H9 (cell line): ENCODE results near the gene C1orf198. TPM values are rescaled to one million over a fixed set of nuclear protein-coding genes. Genes with fewer than 3 reads are reported as not detected.

Experiments used
- DNase-seq: peaks from one replicate; pipeline ENCODE4 v3.0.0-alpha.2; 2017
- H2AFZ ChIP-seq: one replicate; pipeline ENCODE4 v1.6.1; 2013; ENCODE audit warnings: mild to moderate bottlenecking, low read length, control low read depth, moderate library complexity
- H2AK5ac ChIP-seq: 2 replicates; pipeline ENCODE4 v1.6.1; 2013; ENCODE audit warnings: low read length, control low read depth, mixed read lengths; ENCODE audit not compliant: insufficient read length
- H2BK120ac ChIP-seq: one replicate; pipeline ENCODE4 v1.6.1; 2013; ENCODE audit warnings: low read depth, mild to moderate bottlenecking, low read length, control low read depth, inconsistent platforms; ENCODE audit not compliant: poor library complexity, severe bottlenecking
- H2BK12ac ChIP-seq: 2 replicates; pipeline ENCODE4 v1.6.1; 2013; ENCODE audit warnings: low read length, control low read depth, mixed read lengths, low read depth; ENCODE audit not compliant: insufficient read length
- H2BK15ac ChIP-seq: 2 replicates; pipeline ENCODE4 v1.6.1; 2013; ENCODE audit warnings: low read depth, low read length, control low read depth
- H2BK20ac ChIP-seq: one replicate; pipeline ENCODE4 v1.6.1; 2013; ENCODE audit warnings: low read depth, mild to moderate bottlenecking, low read length, control low read depth, inconsistent platforms; ENCODE audit not compliant: poor library complexity, severe bottlenecking
- H2BK5ac ChIP-seq: 2 replicates; pipeline ENCODE4 v1.6.1; 2013; ENCODE audit warnings: low read length, control low read depth, mixed read lengths; ENCODE audit not compliant: insufficient read length
- H3K14ac ChIP-seq: 2 replicates; pipeline ENCODE4 v1.6.1; 2013; ENCODE audit warnings: low read length, control low read depth; ENCODE audit not compliant: insufficient read depth
- H3K18ac ChIP-seq: 2 replicates; pipeline ENCODE4 v1.6.1; 2013; ENCODE audit warnings: low read depth, mild to moderate bottlenecking, mixed read lengths, low read length, control low read depth; ENCODE audit not compliant: insufficient read length
- H3K23ac ChIP-seq: 2 replicates; pipeline ENCODE4 v1.6.1; 2013; ENCODE audit warnings: low read length, control low read depth, mixed read lengths, low read depth; ENCODE audit not compliant: insufficient read length
- H3K23me2 ChIP-seq: 2 replicates; pipeline ENCODE4 v1.6.1; 2013; ENCODE audit warnings: low read depth, mild to moderate bottlenecking, mixed read lengths, low read length, control low read depth; ENCODE audit not compliant: insufficient read length, poor library complexity, severe bottlenecking
- H3K27ac ChIP-seq: 2 replicates; pipeline ENCODE4 v1.5.1; 2013; ENCODE audit warnings: low read length, control low read depth, mixed read lengths, low read depth; ENCODE audit not compliant: insufficient read length
- H3K27me3 ChIP-seq: 2 replicates; pipeline ENCODE4 v1.6.1; 2013; ENCODE audit warnings: low read length, control low read depth, inconsistent platforms; ENCODE audit not compliant: insufficient read depth
- H3K4ac ChIP-seq: 2 replicates; pipeline ENCODE4 v1.6.1; 2013; ENCODE audit warnings: low read depth, mild to moderate bottlenecking, control low read depth, inconsistent platforms, low read length, moderate library complexity
- H3K4me1 ChIP-seq: 2 replicates; pipeline ENCODE4 v1.6.1; 2013; ENCODE audit warnings: low read length, control low read depth, inconsistent platforms; ENCODE audit not compliant: insufficient read depth
- H3K4me2 ChIP-seq: 2 replicates; pipeline ENCODE4 v1.6.1; 2013; ENCODE audit warnings: low read length, control low read depth, mixed read lengths; ENCODE audit not compliant: insufficient read length, insufficient read depth
- H3K56ac ChIP-seq: 2 replicates; pipeline ENCODE4 v1.6.1; 2013; ENCODE audit warnings: low read depth, mild to moderate bottlenecking, mixed read lengths, low read length, control low read depth; ENCODE audit not compliant: insufficient read length
- H3K79me1 ChIP-seq: 2 replicates; pipeline ENCODE4 v1.6.1; 2013; ENCODE audit warnings: low read depth, mild to moderate bottlenecking, moderate library complexity, low read length, control low read depth, inconsistent platforms; ENCODE audit not compliant: insufficient read depth, poor library complexity, severe bottlenecking
- H3K79me2 ChIP-seq: 2 replicates; pipeline ENCODE4 v1.6.1; 2013; ENCODE audit warnings: low read length, control low read depth, inconsistent platforms; ENCODE audit not compliant: insufficient read depth
- H3K9ac ChIP-seq: 2 replicates; pipeline ENCODE4 v1.6.1; 2013; ENCODE audit warnings: low read length, control low read depth, mixed read lengths; ENCODE audit not compliant: insufficient read length; ENCODE audit errors: extremely low read depth
- H3K9me3 ChIP-seq: one replicate; pipeline ENCODE4 v1.6.1; 2013; ENCODE audit warnings: low read depth, low read length, inconsistent platforms; ENCODE audit not compliant: control insufficient read depth
- H3T11ph ChIP-seq: one replicate; pipeline ENCODE4 v1.6.1; 2013; ENCODE audit warnings: mild to moderate bottlenecking, low read length, control low read depth, inconsistent platforms
- H4K20me1 ChIP-seq: one replicate; pipeline ENCODE4 v1.6.1; 2013; ENCODE audit not compliant: control insufficient read depth, insufficient read length, insufficient read depth
- H4K5ac ChIP-seq: 2 replicates; pipeline ENCODE4 v1.6.1; 2013; ENCODE audit warnings: low read depth, mild to moderate bottlenecking, mixed read lengths, low read length, control low read depth; ENCODE audit not compliant: insufficient read length
- H4K8ac ChIP-seq: replicated peaks from 2 replicates; pipeline ENCODE4 v1.6.1; 2013; ENCODE audit warnings: low read length, control low read depth, mixed read lengths, low read depth; ENCODE audit not compliant: insufficient read length
- H4K91ac ChIP-seq: 2 replicates; pipeline ENCODE4 v1.6.1; 2013; ENCODE audit warnings: low read depth, mild to moderate bottlenecking, moderate library complexity, mixed read lengths, low read length, control low read depth; ENCODE audit not compliant: insufficient read length
- H3K27ac Mint-ChIP-seq, 3 experiments: 2 replicates in 2 of 3; 3 replicates in 1 of 3; pipeline ENCODE4 v1.8.0; 2020 to 2021; ENCODE audit warnings: mixed read lengths in 3 of 3, mild to moderate bottlenecking in 1 of 3, moderate library complexity in 1 of 3
- H3K27me3 Mint-ChIP-seq: 2 replicates; pipeline ENCODE4 v1.8.0; 2021; ENCODE audit warnings: low read depth, mild to moderate bottlenecking, moderate library complexity, mixed read lengths
- H3K36me3 Mint-ChIP-seq, 3 experiments: 2 replicates in 2 of 3; 3 replicates in 1 of 3; pipeline ENCODE4 v1.8.0; 2020 to 2021; ENCODE audit warnings: low read depth in 3 of 3, mixed read lengths in 3 of 3; ENCODE audit not compliant: insufficient read depth in 1 of 3
- H3K4me1 Mint-ChIP-seq, 2 experiments: 2 replicates each; pipeline ENCODE4 v1.8.0; 2020; ENCODE audit warnings: mixed read lengths in 2 of 2
- H3K4me3 Mint-ChIP-seq, 2 experiments: 2 replicates in 1 of 2; 3 replicates in 1 of 2; pipeline ENCODE4 v1.8.0; 2020 to 2021; ENCODE audit warnings: mild to moderate bottlenecking in 2 of 2, mixed read lengths in 2 of 2, moderate library complexity in 1 of 2
- H3K9me3 Mint-ChIP-seq, 2 experiments: 2 replicates in 1 of 2; 3 replicates in 1 of 2; pipeline ENCODE4 v1.8.0; 2020; ENCODE audit warnings: mild to moderate bottlenecking in 2 of 2, mixed read lengths in 2 of 2, moderate library complexity in 1 of 2
- WGBS: extraction: QIAGEN DNeasy Blood & Tissue Kit; methylation state at CpG from one replicate; pipeline ENCODE4 v1.1.7; 2013; ENCODE audit warnings: missing lambda C conversion rate, low lambda C conversion rate, mixed read lengths; ENCODE audit not compliant: insufficient read length; ENCODE audit errors: extremely low coverage; 5-methylcytosine and 5-hydroxymethylcytosine counted together
- total RNA-seq: library from RNA; stranded (reverse); gene quantifications from 2 replicates; pipeline ENCODE4 v1.2.1, GENCODE V29; 2021
- TF ChIP-seq, protein P1 (sequence below): fragments of 200-600 bp; sonication (generic); conservative IDR thresholded peaks from 3 replicates; pipeline ENCODE4 v1.8.0; 2021; ENCODE audit warnings: antibody characterized with exemption, mild to moderate bottlenecking

The C1orf198 gene
- total RNA-seq, 1 experiment from 2014 or later: 28.9 TPM

- no peak overlapping the region for H4K8ac ChIP-seq
- DNase-seq: no peak
- Mint-ChIP-seq H3K27ac (no peak overlapping the region; a peak in 1 of 7 replicates), H3K9me3 (peaks cover 0 to 5% of the 10 kb centered on the region in 2 experiments; a peak in 2 of 5 replicates), H3K4me1 (peaks cover 11 to 22% of the 10 kb centered on the region in 2 experiments), H3K4me3 (no peak overlapping the region; a peak in 1 of 5 replicates), H3K27me3 (peaks cover 63% of the 10 kb centered on the region), H3K36me3 (no peaks in the 10 kb centered on the region; a peak in 2 of 7 replicates)
- H3T11ph ChIP-seq: no peak overlapping the region
- H3K4me2 ChIP-seq: no peak overlapping the region
- H3K79me1 ChIP-seq: no peaks in the 10 kb centered on the region
- no peak overlapping the region for H3K56ac ChIP-seq
- no peak overlapping the region for H3K23ac ChIP-seq
- no CpG with 5 or more reads among the region's 4 CpGs for WGBS
- no peak overlapping the region for H2BK5ac ChIP-seq
- no peak overlapping the region for H2AK5ac ChIP-seq
- H3K9ac ChIP-seq: no peak overlapping the region
- H3K27ac ChIP-seq: no peak overlapping the region
- H4K91ac ChIP-seq: no peak overlapping the region
- H3K4ac ChIP-seq: no peak overlapping the region
- no peaks in the 10 kb centered on the region for H3K27me3 ChIP-seq
- H2BK15ac ChIP-seq: no peak overlapping the region
- no peak overlapping the region for H2BK120ac ChIP-seq
- TF ChIP-seq, protein P1, sequence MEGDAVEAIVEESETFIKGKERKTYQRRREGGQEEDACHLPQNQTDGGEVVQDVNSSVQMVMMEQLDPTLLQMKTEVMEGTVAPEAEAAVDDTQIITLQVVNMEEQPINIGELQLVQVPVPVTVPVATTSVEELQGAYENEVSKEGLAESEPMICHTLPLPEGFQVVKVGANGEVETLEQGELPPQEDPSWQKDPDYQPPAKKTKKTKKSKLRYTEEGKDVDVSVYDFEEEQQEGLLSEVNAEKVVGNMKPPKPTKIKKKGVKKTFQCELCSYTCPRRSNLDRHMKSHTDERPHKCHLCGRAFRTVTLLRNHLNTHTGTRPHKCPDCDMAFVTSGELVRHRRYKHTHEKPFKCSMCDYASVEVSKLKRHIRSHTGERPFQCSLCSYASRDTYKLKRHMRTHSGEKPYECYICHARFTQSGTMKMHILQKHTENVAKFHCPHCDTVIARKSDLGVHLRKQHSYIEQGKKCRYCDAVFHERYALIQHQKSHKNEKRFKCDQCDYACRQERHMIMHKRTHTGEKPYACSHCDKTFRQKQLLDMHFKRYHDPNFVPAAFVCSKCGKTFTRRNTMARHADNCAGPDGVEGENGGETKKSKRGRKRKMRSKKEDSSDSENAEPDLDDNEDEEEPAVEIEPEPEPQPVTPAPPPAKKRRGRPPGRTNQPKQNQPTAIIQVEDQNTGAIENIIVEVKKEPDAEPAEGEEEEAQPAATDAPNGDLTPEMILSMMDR: no peak
- no peaks in the 10 kb centered on the region for H3K4me1 ChIP-seq
- no peak overlapping the region for H3K14ac ChIP-seq
- H3K23me2 ChIP-seq: no peaks in the 10 kb centered on the region
- no peak overlapping the region for H2BK12ac ChIP-seq
- H3K18ac ChIP-seq: no peak overlapping the region
- H2BK20ac ChIP-seq: no peak overlapping the region
- H2AFZ ChIP-seq: no peak overlapping the region
- H4K5ac ChIP-seq: no peak overlapping the region
- H3K9me3 ChIP-seq: no peaks in the 10 kb centered on the region
- H4K20me1 ChIP-seq: no peaks in the 10 kb centered on the region
- no peaks in the 10 kb centered on the region for H3K79me2 ChIP-seq
These were observed 15.6 kb upstream of the C1orf198 start for GRCh38 chr1:230883967-230884366.
